Epithelial cell of proximal tubule (primary cell): ENCODE measurements around the gene NLRP12. TPM values are rescaled to one million over a fixed set of nuclear protein-coding genes. Genes with fewer than 3 reads are reported as not detected.
"Not testable (repeated sequence)": the region's sequence is repeated elsewhere in the genome, so short reads cannot be mapped to it uniquely, and the experiment has no call there.

Experiments used
- DNase-seq: peaks from one replicate; pipeline ENCODE4 v3.0.0-alpha.2; 2011; ENCODE audit warnings: low read depth
- H3K4me3 ChIP-seq: 2 replicates; pipeline ENCODE4 v1.5.1; 2011; ENCODE audit warnings: low read depth, mild to moderate bottlenecking, low read length
- total RNA-seq: library from RNA; depleted of rRNA; stranded (reverse); fragments of >200 nt; gene quantifications from 2 replicates; pipeline ENCODE4 v1.2.3, GENCODE V29; 2015
- TF ChIP-seq, protein P1 (sequence below): conservative IDR thresholded peaks from 2 replicates; pipeline ENCODE4 v1.5.1; 2012; ENCODE audit warnings: low read depth, mild to moderate bottlenecking, low read length

NLRP12 gene
- total RNA-seq, 1 donor from 2014 or later: not detected

DNA sequence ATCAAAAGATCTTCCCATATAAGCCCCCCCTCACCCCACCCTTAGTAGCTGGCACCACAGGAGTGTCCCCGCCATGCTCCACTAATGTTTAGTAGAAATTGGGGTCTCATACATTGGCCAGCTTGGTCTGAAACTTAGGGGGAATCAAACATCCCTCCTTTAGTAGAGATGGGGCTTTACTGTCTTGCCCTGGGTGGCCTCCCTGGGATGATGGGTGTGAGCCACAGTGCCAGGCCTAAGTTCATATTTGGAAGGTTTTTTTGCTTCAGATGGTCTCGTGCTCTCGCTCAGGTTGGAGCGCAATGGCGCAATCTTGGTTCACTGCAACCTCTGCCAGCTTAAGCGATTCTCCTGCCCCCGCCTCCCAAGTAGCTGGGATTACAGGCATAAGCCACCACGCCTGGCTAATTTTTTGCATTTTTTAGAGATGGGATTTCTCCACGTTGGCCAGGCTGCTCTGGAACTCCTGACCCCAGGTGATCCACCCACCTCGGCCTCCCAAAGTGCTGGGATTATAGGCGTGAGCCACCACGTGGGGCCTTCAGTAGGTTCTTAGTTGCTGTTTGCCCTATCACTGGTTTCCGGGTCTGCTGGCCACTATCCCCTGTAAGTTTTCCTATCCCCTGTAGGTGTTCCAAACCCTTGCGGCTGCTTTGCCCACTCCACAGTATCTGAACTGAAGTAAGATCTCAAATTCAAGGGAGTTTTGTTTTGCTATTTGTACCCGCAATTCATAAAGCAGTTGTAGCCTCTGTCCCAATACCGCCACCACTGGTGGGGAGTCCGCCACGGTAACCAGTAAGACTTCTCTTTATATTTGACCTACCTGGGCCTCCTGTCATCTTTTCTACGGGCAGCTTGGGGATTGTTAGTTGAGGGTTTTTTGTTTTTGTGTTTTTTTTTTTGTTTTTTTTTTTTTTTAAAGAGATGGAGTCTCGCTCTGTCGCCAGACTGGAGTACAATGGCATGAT, 34.1 kb downstream of the NLRP12 start:
- DNase-seq: no peak
- TF ChIP-seq, protein P1, sequence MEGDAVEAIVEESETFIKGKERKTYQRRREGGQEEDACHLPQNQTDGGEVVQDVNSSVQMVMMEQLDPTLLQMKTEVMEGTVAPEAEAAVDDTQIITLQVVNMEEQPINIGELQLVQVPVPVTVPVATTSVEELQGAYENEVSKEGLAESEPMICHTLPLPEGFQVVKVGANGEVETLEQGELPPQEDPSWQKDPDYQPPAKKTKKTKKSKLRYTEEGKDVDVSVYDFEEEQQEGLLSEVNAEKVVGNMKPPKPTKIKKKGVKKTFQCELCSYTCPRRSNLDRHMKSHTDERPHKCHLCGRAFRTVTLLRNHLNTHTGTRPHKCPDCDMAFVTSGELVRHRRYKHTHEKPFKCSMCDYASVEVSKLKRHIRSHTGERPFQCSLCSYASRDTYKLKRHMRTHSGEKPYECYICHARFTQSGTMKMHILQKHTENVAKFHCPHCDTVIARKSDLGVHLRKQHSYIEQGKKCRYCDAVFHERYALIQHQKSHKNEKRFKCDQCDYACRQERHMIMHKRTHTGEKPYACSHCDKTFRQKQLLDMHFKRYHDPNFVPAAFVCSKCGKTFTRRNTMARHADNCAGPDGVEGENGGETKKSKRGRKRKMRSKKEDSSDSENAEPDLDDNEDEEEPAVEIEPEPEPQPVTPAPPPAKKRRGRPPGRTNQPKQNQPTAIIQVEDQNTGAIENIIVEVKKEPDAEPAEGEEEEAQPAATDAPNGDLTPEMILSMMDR: no peak
- H3K4me3 ChIP-seq: no peak overlapping the region

DNA sequence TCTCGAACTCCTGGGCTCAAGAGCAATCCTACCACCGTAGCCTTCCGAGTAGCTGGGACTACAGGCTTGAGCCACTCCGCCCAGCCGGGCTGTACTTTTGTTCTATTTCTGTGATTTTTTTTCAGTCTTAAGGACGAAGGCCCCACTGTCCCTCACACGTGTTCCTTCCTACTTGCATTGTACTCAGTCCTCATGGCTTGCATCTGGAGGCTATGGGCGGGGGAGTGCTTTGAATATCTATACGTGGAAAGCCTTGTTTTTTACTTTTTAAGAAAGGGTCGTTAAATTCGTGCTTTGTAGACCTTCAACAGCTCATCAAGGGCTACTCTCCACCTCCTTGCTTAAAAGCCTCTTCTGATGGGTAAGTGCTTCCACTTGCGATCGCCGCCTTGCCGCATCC, 36.8 kb downstream of the NLRP12 start:
- no peak for DNase-seq
- no peak overlapping the region for H3K4me3 ChIP-seq
- TF ChIP-seq, protein P1: no peak

DNA sequence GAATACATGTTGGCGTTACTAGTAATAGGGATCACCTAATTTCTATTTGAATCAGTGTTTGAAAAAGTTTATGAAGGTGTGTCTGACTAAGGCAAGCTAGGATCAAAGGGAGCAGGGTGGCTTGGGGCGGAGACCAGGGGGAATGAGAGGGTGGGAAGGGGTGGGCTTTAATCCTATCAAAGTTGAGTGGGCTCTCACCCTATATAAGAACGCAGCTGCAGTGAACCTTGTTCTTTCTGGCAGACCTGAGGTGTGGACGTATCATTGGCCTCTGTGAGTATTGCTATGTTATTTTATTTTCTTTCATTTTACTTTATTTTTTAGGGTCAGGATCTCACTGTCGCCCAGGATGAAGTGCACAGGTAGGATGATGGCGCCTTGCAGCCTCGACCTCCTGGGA, 37.4 kb downstream of the NLRP12 start:
- TF ChIP-seq, protein P1: no peak
- no peak for DNase-seq

DNA sequence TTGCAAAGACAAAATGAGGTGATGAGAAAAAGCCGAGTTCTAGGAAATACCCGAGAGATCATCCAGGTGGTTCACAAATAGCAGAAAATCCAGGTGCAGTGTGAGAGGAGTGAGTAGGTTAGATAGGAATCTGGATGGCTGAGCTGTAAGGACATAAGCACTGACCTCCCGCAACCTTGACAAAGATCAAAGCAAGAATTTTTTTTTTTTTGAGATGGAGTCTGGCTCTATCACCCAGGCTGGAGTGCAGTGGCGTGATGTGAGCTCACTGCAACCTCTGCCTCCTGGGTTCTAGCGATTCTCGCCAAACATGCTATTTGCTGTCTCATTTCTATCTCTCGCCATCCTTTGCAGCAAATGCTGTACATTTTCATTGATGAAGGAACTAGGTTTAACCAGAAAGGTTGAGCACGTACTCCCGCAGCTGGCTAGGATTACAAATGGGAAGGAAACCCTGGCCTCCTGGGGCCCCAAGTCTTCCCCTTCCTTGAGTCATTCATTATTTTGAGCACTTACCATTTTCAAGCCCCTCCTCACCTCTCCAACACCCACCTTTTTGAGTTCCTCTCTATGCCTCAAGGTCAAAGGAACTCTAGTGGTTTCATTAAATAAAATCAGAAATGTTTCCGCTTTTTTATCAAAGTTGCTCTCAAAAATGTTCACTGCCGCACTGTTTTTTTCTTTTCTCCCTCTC, 38.8 kb downstream of the NLRP12 start:
- TF ChIP-seq, protein P1: no peak
- DNase-seq: no peak
- no peak overlapping the region for H3K4me3 ChIP-seq

More for the DNA sequence above, 37.4 kb downstream of the NLRP12 start:
- H3K4me3 ChIP-seq: no peak overlapping the region

DNA sequence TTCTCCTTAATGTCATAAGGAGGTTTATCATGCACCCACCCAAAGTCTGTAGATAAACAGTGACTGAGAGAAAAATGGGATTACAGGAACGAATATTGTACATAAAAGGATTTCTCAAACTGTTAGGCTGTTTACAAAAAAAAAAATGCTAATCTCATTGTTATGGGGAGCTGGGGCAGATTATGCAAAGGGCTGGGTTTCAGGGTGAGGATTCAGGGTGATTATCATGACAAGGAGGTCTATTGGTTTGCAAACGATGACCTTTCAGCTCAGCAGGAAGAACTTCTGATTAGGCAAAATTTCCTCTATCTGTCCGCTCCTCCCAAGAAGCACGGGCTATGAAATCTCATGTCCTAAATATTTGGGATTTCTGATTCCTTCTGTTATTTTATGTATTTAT, 41.4 kb downstream of the NLRP12 start:
- TF ChIP-seq, protein P1: no peak
- no peak for DNase-seq
- H3K4me3 ChIP-seq: no peak overlapping the region

DNA sequence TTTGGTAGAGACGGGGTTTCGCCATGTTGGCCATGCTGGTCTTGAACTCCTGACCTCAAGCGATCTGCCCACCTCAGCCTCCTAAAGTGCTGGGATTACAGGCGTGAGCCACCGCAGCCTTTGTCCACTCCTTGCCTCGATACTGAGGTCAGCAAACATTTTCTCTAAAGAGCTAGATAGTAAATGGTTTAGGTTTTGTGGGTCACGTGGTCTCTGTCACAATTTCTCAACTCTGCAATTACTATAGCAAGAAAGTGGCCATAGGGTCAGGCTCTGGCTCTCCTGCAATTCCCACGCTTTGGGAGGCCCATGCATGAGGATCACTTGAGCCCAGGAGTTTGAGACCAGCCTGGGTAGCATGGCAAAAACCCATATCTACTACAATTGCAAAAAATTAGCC, 42.8 kb downstream of the NLRP12 start:
- not testable (repeated sequence) for H3K4me3 ChIP-seq, DNase-seq

DNA sequence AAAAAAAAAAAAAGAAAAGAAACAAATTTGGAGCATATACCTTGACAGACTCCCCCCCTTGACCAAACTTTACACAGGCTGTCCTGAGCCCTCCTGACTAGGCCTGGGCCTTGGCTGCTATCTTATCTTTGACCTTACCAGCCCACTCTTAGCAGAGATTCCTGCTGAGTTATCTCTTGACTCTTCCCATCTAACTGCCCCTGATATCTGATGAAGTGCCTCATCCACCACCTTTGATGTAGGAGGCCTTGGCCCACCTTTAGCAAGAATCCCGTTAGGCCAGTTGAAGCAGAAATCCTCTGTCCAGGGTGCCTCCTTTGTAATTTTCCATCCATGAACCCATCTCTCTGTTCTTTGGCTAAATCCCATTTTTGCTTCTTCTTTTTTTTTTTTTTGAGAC, 43.6 kb downstream of the NLRP12 start:
- H3K4me3 ChIP-seq: no peak overlapping the region
- no peak for DNase-seq
- TF ChIP-seq, protein P1: no peak
